D341Med (cell line): ENCODE measurements around the gene COG3.

Source experiments
- DNase-seq: peaks from one replicate; pipeline ENCODE4 v3.0.0; 2012; ENCODE audit warnings: low spot score

Gene COG3

GRCh38 chr13:45447050-45447661, 17.6 kb upstream of the COG3 start:
- no peak for DNase-seq

GRCh38 chr13:45448965-45449559, 15.7 kb upstream of the COG3 start:
- no peak for DNase-seq

- DNase-seq: no peak
Observed at GRCh38 chr13:45451282-45451681, 13.5 kb upstream of the COG3 start.

- no peak for DNase-seq
Observed at GRCh38 chr13:45454204-45454603, 10.5 kb upstream of the COG3 start.

- no peak for DNase-seq
Observed at GRCh38 chr13:45456196-45456972, 8.4 kb upstream of the COG3 start.

- DNase-seq: no peak
Observed at GRCh38 chr13:45464141-45464686, 525 bp upstream of the COG3 start.

GRCh38 chr13:45466359-45466758, 1.6 kb downstream of the COG3 start:
- no peak for DNase-seq

- DNase-seq: no peak
Observed at GRCh38 chr13:45468635-45469034, 3.9 kb downstream of the COG3 start.

GRCh38 chr13:45472171-45472705, 7.5 kb downstream of the COG3 start:
- no peak for DNase-seq

GRCh38 chr13:45473627-45474026, 8.9 kb downstream of the COG3 start:
- DNase-seq: peak; percentile 63

GRCh38 chr13:45474584-45475454, 10.1 kb downstream of the COG3 start:
- no peak for DNase-seq

GRCh38 chr13:45479661-45480060, 14.9 kb downstream of the COG3 start:
- peak; percentile 62 for DNase-seq

- DNase-seq: no peak
Observed at GRCh38 chr13:45481688-45482087, 16.9 kb downstream of the COG3 start.

GRCh38 chr13:45482571-45483173, 17.9 kb downstream of the COG3 start:
- no peak for DNase-seq

GRCh38 chr13:45487604-45488003, 22.9 kb downstream of the COG3 start:
- DNase-seq: no peak

GRCh38 chr13:45490068-45490467, 25.3 kb downstream of the COG3 start:
- peak; percentile 42 for DNase-seq

- DNase-seq: no peak
Observed at GRCh38 chr13:45492538-45492937, 27.8 kb downstream of the COG3 start.

GRCh38 chr13:45496942-45497341, 32.2 kb downstream of the COG3 start:
- no peak for DNase-seq

- DNase-seq: no peak
Observed at GRCh38 chr13:45500492-45501174, 35.9 kb downstream of the COG3 start.

GRCh38 chr13:45501175-45501526, 36.4 kb downstream of the COG3 start:
- no peak for DNase-seq

GRCh38 chr13:45503658-45504057, 38.9 kb downstream of the COG3 start:
- DNase-seq: no peak
